ENCODE results near the gene RHEBL1. TPM values are rescaled to one million over a fixed set of nuclear protein-coding genes. Genes with fewer than 3 reads are reported as not detected.

Gene RHEBL1
- total RNA-seq, 1 donor from 2014 or later: 0.53 TPM

DNA sequence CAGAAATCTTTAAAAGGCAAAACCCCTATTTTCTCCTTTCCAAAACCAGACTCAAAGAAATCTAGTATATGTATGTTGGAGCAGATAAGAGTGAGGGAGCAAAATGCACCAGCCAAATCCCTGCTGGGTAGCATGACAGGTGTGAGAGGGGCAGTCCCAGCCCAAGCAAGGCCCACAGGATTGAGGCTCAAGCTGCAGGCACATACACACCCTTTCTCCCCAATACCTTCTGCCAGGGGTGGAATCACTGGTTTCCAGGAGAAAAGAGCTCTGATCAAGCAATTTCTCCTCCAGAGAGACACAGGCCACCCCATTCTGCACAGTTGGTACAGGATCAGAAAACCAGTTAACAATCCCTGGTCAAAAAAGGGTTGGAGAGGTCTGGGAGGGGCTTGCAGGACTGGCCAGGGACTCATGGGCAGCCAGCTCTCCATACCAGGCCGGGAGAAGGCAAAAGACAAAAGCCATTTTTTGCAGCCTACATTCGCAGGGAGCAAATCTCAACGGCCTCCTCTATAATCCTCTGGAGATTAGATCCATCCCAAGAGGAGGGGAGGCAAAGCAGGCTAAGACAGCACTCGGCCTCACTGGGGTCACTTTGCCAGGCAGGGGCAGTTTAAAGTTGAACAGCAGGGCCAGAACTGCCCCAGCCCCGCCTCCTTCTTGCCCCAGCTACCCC, 11.3 kb downstream of the RHEBL1 start:
- Histone ChIP-seq H3K36me3 (ENCODE audit: control insufficient read depth, insufficient read depth, low read length) (peaks cover 16% of the 10 kb centered on the region), H3K4me3 (ENCODE audit: low read depth, low read length) (peak overlapping the region; percentile 86), H3K27me3 (ENCODE audit: control insufficient read depth, insufficient read depth, low read length) (no peaks in the 10 kb centered on the region)
- DNase-seq (ENCODE audit: low read depth) (no peak), FAIRE-seq (no peak)
- TF ChIP-seq, protein P1, sequence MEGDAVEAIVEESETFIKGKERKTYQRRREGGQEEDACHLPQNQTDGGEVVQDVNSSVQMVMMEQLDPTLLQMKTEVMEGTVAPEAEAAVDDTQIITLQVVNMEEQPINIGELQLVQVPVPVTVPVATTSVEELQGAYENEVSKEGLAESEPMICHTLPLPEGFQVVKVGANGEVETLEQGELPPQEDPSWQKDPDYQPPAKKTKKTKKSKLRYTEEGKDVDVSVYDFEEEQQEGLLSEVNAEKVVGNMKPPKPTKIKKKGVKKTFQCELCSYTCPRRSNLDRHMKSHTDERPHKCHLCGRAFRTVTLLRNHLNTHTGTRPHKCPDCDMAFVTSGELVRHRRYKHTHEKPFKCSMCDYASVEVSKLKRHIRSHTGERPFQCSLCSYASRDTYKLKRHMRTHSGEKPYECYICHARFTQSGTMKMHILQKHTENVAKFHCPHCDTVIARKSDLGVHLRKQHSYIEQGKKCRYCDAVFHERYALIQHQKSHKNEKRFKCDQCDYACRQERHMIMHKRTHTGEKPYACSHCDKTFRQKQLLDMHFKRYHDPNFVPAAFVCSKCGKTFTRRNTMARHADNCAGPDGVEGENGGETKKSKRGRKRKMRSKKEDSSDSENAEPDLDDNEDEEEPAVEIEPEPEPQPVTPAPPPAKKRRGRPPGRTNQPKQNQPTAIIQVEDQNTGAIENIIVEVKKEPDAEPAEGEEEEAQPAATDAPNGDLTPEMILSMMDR (IDR thresholded peaks at IDR 0.05; ENCODE audit: insufficient read depth, low read length, severe bottlenecking): no peak

DNA sequence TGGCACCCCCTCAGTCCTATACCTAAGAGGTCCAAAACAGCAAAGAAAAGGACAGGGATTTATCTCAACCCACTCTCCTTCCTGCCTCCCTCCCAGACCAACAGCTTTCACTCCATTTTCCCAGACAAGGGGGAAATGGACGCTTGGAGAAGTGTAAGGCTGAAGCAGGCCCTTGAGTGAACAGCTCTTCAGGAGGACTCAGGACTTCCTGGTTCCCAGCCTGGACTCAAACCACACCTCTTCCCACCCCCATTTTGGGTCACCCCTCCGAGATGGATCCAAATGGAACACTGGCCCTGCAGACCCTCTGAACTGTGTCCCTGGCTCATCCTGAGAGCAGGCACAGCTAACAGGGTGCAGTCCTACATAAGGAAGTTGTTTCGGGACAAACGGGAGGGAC, 11.9 kb downstream of the RHEBL1 start:
- H3K27me3 ChIP-seq (ENCODE audit: control insufficient read depth, insufficient read depth, low read length): no peaks in the 10 kb centered on the region
- peak overlapping the region; percentile 86 for H3K4me3 ChIP-seq (ENCODE audit: low read depth, low read length)
- peaks cover 22% of the 10 kb centered on the region for H3K36me3 ChIP-seq (ENCODE audit: control insufficient read depth, insufficient read depth, low read length)
- DNase-seq (ENCODE audit: low read depth): peak; percentile 16
- TF ChIP-seq, protein P1 (IDR thresholded peaks at IDR 0.05; ENCODE audit: insufficient read depth, low read length, severe bottlenecking): no peak
- FAIRE-seq: no peak

DNA sequence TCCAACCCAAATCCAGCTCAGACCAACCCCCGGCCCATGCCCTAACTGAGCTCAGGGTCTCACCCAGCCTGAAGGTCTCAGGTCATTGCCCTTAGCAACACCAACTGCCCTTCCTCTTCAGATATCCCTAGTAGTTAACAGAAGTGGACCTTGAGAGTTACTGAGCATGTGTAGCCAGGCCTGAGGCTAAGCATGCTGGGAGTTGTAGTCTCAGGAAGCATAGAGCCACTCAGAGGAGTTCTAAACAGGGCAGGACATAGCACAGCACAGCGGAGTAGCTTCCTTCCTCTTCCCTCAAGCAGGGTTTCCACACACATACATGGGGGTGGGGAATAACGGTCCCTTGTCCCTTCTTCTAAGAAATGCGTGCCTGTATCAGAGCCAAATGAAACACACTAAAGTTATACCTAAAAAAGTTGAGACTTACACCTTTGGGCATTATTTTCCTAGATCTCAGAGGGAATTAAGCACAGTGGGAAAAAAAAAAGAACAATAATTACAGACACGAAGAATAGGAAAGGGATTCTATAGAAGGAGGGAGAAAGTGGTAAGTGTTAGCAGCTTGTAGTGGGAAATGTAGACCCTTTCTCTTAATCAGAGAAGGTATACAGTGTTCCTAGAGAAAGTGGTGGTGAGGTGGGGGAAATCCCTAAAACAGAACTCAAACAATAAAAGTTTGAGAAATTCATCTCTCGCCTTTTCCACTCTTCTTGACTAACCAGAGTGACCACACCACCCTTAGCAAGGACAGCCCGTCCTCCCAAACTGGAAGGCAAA, 13.6 kb downstream of the RHEBL1 start:
- Histone ChIP-seq H3K4me3 (ENCODE audit: low read depth, low read length) (no peak overlapping the region), H3K36me3 (ENCODE audit: control insufficient read depth, insufficient read depth, low read length) (peaks cover 31% of the 10 kb centered on the region), H3K27me3 (ENCODE audit: control insufficient read depth, insufficient read depth, low read length) (no peaks in the 10 kb centered on the region)
- TF ChIP-seq, protein P1 (IDR thresholded peaks at IDR 0.05; ENCODE audit: insufficient read depth, low read length, severe bottlenecking): no peak
- peak; percentile 80 for DNase-seq (ENCODE audit: low read depth)
- peak; percentile 94 for FAIRE-seq

DNA sequence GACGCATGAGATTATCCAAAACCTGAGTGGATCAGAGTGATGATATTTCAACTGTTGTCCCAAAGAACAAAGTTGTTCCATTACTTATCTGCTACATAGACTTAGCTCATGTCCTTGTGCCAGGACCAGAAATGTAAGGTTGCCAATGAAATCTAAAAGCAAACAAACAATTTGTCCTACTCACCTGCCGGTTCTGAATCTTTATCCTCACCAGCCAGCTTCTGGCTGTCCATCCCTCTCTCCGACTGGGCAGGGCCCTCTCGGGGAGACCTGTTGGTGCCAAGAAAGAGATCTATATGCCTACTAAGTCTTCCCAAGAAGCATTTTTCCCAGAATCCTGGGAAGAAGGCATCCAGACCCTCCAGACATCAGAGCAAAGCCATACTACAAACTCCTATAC, 14.7 kb downstream of the RHEBL1 start:
- H3K36me3 ChIP-seq (ENCODE audit: control insufficient read depth, insufficient read depth, low read length): peaks cover 42% of the 10 kb centered on the region
- DNase-seq (ENCODE audit: low read depth) (no peak), FAIRE-seq (no peak)
- no peak overlapping the region for H3K4me3 ChIP-seq (ENCODE audit: low read depth, low read length)
- TF ChIP-seq, protein P1 (IDR thresholded peaks at IDR 0.05; ENCODE audit: insufficient read depth, low read length, severe bottlenecking): no peak
- H3K27me3 ChIP-seq (ENCODE audit: control insufficient read depth, insufficient read depth, low read length): no peaks in the 10 kb centered on the region

DNA sequence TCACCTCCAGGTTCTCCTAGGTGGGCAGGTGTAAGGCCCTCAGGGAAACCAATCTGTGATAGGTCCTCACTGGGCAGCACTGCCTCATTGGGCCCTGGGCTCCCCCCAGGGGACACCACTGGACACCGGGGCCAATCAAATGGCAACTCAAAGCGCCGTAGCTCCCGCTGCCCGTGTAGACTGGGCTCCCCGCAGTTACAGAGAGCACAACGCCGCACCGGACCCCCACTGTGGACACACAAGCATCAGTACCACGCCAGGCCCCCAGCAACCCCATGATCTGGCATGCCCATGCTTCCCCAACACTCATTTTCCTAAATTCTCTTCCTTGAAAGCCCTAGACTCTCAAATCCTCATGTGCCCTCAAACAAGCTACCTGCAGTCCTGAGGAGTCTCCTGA, 15.3 kb downstream of the RHEBL1 start:
- H3K36me3 ChIP-seq (ENCODE audit: control insufficient read depth, insufficient read depth, low read length): peaks cover 48% of the 10 kb centered on the region
- no peak for DNase-seq (ENCODE audit: low read depth)
- no peak for FAIRE-seq
- TF ChIP-seq, protein P1 (IDR thresholded peaks at IDR 0.05; ENCODE audit: insufficient read depth, low read length, severe bottlenecking): no peak
- H3K4me3 ChIP-seq (ENCODE audit: low read depth, low read length): no peak overlapping the region
- no peaks in the 10 kb centered on the region for H3K27me3 ChIP-seq (ENCODE audit: control insufficient read depth, insufficient read depth, low read length)
